Loucy (cell line): ENCODE results near the gene GPC1.

ENCODE experiments used
- EZH2phosphoT487 ChIP-seq: fragments of 200-600 bp; IDR thresholded peaks from 2 replicates; pipeline ENCODE4 v1.6.1; 2018; ENCODE audit warnings: antibody characterized with exemption, mild to moderate bottlenecking, moderate library complexity, borderline replicate concordance
- TF ChIP-seq, protein P1 (sequence below): fragments of 200-600 bp; sonication (generic); conservative IDR thresholded peaks from 2 replicates; pipeline ENCODE4 v1.5.1; 2014; ENCODE audit warnings: mild to moderate bottlenecking, antibody characterized with exemption, low read length

DNA sequence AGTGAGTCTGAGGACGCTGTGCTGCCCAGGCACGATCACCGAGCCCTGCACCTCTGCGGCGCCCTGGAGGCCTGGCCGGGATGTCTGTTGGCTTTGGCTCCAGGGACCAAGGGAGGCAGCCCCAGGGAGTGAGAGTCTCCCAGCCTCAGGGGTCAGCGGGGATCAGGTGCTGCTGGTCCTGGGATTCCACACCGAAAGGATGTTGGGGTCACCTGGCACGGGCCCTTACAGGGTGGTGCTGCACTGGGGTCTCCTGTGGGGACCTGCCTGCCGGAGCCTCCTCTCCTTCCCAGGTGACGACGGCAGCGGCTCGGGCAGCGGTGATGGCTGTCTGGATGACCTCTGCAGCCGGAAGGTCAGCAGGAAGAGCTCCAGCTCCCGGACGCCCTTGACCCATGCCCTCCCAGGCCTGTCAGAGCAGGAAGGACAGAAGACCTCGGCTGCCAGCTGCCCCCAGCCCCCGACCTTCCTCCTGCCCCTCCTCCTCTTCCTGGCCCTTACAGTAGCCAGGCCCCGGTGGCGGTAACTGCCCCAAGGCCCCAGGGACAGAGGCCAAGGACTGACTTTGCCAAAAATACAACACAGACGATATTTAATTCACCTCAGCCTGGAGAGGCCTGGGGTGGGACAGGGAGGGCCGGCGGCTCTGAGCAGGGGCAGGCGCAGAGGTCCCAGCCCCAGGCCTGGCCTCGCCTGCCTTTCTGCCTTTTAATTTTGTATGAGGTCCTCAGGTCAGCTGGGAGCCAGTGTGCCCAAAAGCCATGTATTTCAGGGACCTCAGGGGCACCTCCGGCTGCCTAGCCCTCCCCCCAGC lies 30.5 kb downstream of the GPC1 start:
- TF ChIP-seq, protein P1, sequence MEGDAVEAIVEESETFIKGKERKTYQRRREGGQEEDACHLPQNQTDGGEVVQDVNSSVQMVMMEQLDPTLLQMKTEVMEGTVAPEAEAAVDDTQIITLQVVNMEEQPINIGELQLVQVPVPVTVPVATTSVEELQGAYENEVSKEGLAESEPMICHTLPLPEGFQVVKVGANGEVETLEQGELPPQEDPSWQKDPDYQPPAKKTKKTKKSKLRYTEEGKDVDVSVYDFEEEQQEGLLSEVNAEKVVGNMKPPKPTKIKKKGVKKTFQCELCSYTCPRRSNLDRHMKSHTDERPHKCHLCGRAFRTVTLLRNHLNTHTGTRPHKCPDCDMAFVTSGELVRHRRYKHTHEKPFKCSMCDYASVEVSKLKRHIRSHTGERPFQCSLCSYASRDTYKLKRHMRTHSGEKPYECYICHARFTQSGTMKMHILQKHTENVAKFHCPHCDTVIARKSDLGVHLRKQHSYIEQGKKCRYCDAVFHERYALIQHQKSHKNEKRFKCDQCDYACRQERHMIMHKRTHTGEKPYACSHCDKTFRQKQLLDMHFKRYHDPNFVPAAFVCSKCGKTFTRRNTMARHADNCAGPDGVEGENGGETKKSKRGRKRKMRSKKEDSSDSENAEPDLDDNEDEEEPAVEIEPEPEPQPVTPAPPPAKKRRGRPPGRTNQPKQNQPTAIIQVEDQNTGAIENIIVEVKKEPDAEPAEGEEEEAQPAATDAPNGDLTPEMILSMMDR, result no peak
- TF ChIP-seq EZH2phosphoT487, result no peak
